IMR-90 (cell line): ENCODE measurements around the gene ITCH.

Source experiments
- POLR2A ChIP-seq: IDR thresholded peaks from 2 replicates; pipeline ENCODE4 v1.6.1; 2012; ENCODE audit warnings: mild to moderate bottlenecking, low read depth, low read length
- RAD21 ChIP-seq: IDR thresholded peaks from 2 replicates; pipeline ENCODE4 v1.6.1; 2012; ENCODE audit warnings: low read length, improper control_type of control experiment
- TF ChIP-seq, protein P1 (sequence below): conservative IDR thresholded peaks from 2 replicates; pipeline ENCODE4 v1.5.1; 2012; ENCODE audit warnings: mild to moderate bottlenecking, low read depth, low read length, improper control_type of control experiment
- TF ChIP-seq, protein P2 (sequence below): fragments of 150-350 bp; IDR thresholded peaks from 2 replicates; pipeline ENCODE4 v1.6.1; 2017; ENCODE audit warnings: mild to moderate bottlenecking, antibody characterized with exemption, low read length, low read depth

DNA sequence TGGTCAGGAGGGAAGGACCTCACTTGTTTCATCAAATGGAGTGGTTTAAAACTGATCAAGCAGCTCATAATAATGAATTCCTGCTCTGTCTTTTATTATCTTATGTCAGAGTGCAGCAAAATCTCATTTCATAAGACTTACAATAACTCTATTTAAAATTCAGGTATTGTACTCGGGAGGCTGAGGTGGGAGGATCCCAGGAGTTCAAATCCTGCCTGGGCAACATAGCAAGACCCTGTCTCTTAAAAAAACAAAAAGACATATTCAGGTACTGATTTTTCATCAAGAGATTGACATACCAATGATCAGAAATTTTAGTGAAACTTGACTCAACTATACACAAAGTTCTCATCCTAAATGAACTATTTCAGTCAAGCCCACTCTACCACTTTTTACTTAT is 147.5 kb downstream of the ITCH start:
- TF ChIP-seq, protein P1, sequence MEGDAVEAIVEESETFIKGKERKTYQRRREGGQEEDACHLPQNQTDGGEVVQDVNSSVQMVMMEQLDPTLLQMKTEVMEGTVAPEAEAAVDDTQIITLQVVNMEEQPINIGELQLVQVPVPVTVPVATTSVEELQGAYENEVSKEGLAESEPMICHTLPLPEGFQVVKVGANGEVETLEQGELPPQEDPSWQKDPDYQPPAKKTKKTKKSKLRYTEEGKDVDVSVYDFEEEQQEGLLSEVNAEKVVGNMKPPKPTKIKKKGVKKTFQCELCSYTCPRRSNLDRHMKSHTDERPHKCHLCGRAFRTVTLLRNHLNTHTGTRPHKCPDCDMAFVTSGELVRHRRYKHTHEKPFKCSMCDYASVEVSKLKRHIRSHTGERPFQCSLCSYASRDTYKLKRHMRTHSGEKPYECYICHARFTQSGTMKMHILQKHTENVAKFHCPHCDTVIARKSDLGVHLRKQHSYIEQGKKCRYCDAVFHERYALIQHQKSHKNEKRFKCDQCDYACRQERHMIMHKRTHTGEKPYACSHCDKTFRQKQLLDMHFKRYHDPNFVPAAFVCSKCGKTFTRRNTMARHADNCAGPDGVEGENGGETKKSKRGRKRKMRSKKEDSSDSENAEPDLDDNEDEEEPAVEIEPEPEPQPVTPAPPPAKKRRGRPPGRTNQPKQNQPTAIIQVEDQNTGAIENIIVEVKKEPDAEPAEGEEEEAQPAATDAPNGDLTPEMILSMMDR = no peak
- TF ChIP-seq, protein P2, sequence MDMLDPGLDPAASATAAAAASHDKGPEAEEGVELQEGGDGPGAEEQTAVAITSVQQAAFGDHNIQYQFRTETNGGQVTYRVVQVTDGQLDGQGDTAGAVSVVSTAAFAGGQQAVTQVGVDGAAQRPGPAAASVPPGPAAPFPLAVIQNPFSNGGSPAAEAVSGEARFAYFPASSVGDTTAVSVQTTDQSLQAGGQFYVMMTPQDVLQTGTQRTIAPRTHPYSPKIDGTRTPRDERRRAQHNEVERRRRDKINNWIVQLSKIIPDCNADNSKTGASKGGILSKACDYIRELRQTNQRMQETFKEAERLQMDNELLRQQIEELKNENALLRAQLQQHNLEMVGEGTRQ = no peak
- TF ChIP-seq RAD21 (no peak), POLR2A (no peak)
